Panc1 (cell line): ENCODE results near the gene ABCA1.

ENCODE experiments used
- CTCF ChIP-seq: fragments of 450-650 bp; IDR thresholded peaks from 2 replicates; pipeline ENCODE4 v1.5.1; 2017; ENCODE audit warnings: mild to moderate bottlenecking
- POLR2AphosphoS5 ChIP-seq: IDR thresholded peaks from 2 replicates; pipeline ENCODE4 v1.6.1; 2012; ENCODE audit warnings: mild to moderate bottlenecking, low read depth, low read length, moderate library complexity
- REST ChIP-seq, 2 experiments: IDR thresholded peaks; 2 replicates each; pipeline ENCODE4 v1.6.1; 2011 to 2012; ENCODE audit warnings: low read depth in 2 of 2, control low read depth in 1 of 2, low read length in 1 of 2, mild to moderate bottlenecking in 1 of 2, moderate library complexity in 1 of 2; ENCODE audit not compliant: insufficient read depth in 1 of 2

- TF ChIP-seq CTCF (no peak), POLR2AphosphoS5 (no peak), REST (IDR thresholded peaks at IDR 0.05; ENCODE audit: insufficient read depth in 1 of 2, low read depth in 2 of 2, low read length in 1 of 2) (no peak)
These were observed 148.6 kb downstream of the ABCA1 start for GRCh38 chr9:104779334-104779733.
